ENCODE results near the gene MLX. TPM values are rescaled to one million over a fixed set of nuclear protein-coding genes. Genes with fewer than 3 reads are reported as not detected.
A peak's percentile ranks its signal among the peaks of the same experiment; 100 is the strongest.
"Not testable (repeated sequence)": the region's sequence is repeated elsewhere in the genome, so short reads cannot be mapped to it uniquely, and the experiment has no call there.

Gene MLX
- total RNA-seq, 1 donor from 2014 or later, result 25.1 TPM

DNA sequence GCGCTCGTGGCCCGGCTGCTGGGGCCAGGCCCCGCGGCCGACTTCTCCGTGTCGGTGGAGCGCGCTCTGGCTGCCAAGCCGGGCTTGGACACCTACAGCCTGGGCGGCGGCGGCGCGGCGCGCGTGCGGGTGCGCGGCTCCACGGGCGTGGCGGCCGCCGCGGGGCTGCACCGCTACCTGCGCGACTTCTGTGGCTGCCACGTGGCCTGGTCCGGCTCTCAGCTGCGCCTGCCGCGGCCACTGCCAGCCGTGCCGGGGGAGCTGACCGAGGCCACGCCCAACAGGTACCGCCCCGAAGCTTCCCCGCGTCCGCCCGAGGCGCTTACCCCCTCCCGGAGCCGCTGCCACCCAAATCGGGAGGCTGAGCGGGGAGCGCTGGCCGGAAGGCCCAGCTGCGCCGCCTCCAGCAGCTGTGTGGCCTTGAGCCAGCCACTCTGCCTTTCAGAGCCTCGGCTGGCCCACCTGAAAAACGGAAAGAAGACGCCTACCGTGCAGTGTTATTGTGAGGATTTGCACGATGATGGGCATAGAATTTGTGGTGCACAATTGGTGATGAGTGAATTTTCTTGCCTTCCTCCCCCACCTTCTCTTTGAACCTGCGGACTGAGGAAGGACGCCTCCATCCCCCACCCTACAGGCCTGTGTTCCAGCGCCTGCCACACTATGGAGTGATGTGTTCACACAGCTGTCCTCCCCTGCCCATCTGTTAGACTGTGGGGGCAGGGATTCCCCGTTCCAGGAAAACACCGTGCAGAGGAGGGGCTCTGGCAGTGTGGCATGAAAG lies 30.3 kb upstream of the MLX start:
- peak; percentile 74 for DNase-seq

- DNase-seq, result no peak
These were observed 29.6 kb upstream of the MLX start for GRCh38 chr17:42537156-42537805.

DNA sequence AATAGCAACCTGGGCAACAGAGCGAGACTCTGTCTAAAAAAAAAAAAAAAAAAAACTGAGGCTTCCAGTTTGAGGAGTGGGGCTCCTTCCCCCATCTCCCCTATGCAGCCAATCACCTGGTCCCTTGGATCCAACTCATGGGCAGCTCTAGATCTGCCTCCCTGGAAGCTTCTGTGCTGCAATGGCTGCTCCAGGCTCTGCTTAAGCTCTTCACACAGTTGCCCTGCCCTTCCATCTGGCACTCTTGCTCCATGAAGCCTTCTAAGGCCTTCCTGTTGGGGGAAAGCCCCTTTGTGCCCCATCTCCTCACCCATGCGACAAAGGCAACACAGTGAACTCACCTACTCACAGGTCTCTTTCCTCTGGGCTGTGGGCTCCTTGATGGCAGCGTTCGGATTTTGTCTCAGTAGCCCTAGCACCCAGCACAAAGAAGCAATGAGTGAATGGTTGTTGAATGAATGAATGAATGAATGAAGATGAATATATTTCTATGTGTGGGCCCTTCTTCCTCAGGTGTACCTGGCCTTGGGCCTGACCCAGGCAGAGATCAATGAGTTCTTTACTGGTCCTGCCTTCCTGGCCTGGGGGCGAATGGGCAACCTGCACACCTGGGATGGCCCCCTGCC lies 29.0 kb upstream of the MLX start:
- no peak for DNase-seq

GRCh38 chr17:42538482-42538881 lies 28.4 kb upstream of the MLX start:
- DNase-seq, result no peak

DNA sequence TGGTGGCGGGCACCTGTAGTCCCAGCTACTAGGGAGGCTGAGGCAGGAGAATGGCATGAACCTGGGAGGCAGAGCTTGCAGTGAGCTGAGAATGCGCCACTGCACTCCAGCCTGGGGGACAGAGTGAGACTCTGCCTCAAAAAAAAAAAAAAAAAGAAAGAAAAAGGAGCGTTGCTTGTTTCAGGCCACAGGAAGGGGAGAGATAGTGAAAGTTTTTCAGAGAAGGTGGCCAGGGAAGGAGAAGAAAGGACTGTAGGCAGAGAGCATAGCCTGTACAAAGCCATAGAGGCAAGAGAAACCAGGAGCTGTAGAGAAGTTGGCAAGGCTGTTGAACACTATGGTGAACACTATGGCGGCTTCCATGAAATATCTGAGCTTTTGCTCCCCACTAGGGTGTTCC lies 26.3 kb upstream of the MLX start:
- not testable (repeated sequence) for DNase-seq

- DNase-seq, result no peak
These were observed 25.7 kb upstream of the MLX start for GRCh38 chr17:42541041-42541833.

- no peak for DNase-seq
These were observed 23.5 kb upstream of the MLX start for GRCh38 chr17:42543190-42544079.

DNA sequence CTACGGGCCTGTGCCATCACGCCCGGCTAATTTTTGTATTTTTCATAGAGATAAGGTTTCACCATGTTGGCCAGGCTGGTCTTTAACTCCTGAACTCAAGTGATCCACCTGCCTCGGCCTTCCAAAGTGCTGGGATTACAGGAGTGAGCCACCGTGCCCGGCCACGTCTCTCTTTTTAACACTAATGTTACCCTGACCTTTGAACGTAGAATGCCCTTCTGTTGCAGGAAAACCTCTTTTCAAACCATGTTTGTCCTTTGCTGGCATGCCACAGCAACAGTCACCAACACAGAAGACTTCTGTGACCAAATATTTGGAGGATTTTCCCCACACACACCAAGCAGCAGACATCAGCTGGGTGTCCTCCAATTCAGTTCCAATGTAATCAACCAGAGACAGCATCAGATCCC lies 22.0 kb upstream of the MLX start:
- DNase-seq, result no peak

DNA sequence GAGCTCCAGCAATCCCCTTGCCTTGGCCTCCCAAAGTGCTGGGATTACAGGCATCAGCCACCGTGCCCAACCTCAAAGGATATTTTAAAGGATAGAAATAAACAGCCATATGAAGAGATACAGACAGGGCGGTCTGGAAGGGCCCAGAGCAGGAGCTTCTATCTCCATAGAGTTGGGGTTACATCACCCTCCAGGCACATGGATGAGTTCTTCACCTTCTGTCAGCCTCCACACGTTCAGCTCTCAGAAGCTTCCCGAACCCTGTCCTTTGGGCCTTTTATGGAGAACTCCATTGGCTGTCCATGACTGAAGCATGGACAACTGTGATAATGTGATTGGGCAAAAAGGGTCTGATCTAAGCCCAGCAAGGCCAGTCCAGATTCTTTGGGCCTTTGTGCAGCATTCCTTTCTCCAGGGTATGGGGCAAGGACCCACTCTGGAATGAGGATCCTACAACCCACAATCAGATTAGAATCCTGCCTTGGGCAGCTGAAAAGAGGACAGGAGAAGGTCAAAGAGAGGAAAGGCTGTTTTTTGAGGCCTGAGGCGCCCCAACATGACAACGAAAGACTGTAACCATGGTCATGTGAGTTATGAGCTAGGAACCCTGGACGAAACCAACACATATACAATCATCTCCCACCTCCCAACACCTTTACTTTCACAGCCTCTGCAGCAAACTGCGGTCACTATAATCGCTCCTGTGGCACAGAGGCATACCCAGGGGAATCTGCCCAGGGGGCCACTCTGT lies 21.0 kb upstream of the MLX start:
- DNase-seq, result not testable (repeated sequence)

DNA sequence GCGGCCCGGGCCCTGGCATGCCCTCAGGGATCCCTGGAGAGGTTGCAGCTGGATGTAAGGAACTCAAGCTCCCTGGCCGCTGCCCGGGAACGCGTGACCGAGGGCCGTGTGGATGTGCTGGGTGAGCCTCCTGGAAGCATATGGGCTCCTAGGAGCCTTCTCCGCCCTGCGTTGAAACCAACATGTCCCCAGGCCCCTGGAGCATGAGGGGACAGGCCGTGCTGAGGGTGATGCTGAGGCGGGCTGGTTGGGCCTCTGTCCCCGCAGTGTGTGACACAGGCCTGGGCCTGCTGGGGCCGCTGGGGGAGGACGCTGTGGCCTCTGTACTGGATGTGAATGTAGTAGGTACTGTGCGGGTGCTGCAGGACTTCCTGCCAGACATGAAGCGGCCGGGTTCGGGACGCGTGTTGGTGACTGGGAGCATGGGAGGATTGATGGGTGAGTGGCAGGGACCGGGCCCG lies 19.9 kb upstream of the MLX start:
- DNase-seq, result no peak

DNA sequence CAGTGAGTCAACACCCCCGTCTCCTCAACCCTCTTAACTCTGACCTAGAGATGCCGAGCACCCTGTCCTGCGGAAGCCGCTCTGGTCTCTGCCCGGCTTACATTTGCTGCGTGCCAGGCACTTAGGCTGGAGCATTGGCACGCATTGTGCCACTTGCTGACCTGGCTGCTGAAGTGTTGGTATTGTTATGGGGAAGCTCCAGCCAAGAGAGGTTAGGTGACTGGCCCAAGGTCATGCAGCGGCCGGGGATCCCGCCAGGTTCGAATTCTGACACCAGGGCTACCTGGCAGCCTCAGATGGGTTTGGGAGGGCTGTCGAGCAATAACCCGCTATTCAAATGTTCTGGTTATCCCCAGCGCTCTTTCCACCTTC lies 19.2 kb upstream of the MLX start:
- DNase-seq, result no peak

- no peak for DNase-seq
These were observed 18.6 kb upstream of the MLX start for GRCh38 chr17:42548070-42548837.

GRCh38 chr17:42548993-42549755 lies 17.7 kb upstream of the MLX start:
- DNase-seq, result no peak

DNA sequence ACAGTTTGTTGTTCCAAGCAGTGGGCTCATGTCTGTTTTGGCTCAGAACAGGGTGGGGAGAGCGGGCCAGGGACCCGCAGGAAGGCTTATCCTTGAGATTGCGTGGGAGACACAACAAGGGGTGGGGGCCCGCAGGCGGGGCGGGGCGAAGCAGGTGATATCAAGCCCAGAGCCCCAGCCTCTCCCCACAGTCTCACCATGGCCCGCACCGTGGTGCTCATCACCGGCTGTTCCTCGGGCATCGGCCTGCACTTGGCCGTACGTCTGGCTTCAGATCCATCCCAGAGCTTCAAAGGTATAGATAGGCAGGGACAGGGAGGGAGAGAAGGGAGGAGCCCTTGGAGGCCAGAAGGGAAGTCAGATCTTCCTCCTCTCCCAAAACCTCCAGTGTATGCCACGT lies 14.2 kb upstream of the MLX start, which contains the start of gene HSD17B1:
Gene HSD17B1, plus strand, starts transcription at position 188 of the 400 bp plus-strand sequence. Its CDS starts 11 bp downstream, at position 199.
- not testable (repeated sequence) for DNase-seq

DNA sequence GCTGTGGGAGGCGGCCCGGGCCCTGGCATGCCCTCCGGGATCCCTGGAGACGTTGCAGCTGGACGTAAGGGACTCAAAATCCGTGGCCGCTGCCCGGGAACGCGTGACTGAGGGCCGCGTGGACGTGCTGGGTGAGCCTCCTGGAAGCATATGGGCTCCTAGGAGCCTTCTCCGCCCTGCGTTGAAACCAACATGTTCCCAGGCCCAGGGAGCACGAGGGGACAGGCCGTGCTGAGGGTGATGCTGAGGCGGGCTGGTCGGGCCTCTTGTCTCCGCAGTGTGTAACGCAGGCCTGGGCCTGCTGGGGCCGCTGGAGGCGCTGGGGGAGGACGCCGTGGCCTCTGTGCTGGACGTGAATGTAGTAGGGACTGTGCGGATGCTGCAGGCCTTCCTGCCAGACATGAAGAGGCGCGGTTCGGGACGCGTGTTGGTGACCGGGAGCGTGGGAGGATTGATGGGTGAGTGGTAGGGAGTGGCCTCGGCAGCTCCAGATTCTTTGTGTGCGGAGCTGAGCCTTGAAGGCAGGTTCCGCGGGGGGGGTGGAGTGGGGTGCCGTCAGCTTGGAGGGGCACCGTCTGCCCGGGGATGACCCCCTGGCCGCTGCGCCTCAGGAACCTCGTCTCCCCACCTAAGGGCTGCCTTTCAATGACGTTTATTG lies 13.6 kb upstream of the MLX start:
- DNase-seq, result no peak

GRCh38 chr17:42553866-42554249 lies 13.0 kb upstream of the MLX start:
- DNase-seq, result no peak

DNA sequence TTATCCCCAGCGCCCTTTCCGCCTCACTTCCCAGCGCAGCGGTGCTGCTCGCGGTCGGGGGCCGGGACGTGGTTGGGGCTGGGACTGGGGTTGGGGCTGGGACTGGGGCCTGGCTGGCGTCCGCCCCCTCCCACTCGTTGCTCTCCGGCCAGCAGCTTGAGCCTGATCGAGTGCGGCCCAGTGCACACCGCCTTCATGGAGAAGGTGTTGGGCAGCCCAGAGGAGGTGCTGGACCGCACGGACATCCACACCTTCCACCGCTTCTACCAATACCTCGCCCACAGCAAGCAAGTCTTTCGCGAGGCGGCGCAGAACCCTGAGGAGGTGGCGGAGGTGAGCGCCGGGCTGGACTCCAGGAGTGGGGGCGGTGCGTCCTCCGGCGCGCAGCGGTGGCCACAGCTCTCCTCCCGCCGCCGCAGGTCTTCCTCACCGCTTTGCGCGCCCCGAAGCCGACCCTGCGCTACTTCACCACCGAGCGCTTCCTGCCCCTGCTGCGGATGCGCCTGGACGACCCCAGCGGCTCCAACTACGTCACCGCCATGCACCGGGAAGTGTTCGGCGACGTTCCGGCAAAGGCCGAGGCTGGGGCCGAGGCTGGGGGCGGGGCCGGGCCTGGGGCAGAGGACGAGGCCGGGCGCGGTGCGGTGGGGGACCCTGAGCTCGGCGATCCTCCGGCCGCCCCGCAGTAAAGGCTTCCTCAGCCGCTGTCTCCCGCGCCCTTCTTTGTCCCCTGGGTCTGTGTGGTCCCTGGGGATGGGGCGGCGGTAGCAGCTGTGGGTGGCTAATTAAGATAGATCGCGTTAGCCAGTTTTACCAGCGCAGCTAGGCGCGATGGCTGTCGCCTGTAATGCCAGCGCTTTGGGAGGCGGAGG lies 12.4 kb upstream of the MLX start:
- DNase-seq, result peak; percentile 82

Measured in occipital lobe (tissue), 2 donors.